ENCODE measurements around the gene LYST. TPM values are rescaled to one million over a fixed set of nuclear protein-coding genes. Genes with fewer than 3 reads are reported as not detected.

LYST gene
- polyA plus RNA-seq, 1 donor (not counting 4 experiments of a cell fraction or from before 2014, with no cell fraction given): 24.7 TPM

- FAIRE-seq (no peak), DNase-seq (ENCODE audit: low read depth, low spot score) (no peak)
- H3K4me3 ChIP-seq (ENCODE audit: control insufficient read depth in 2 of 3, extremely low read depth in 1 of 3, insufficient read depth in 2 of 3, low read depth in 1 of 3, low read length in 3 of 3): no peak overlapping the region
- peaks cover 0 to 4% of the 10 kb centered on the region in 2 experiments for H3K36me3 ChIP-seq (ENCODE audit: control insufficient read depth in 2 of 2, extremely low read depth in 1 of 2, insufficient read depth in 2 of 2, low read length in 2 of 2)
- H2AFZ ChIP-seq (ENCODE audit: control insufficient read depth, low read length): no peak overlapping the region
- dilution Hi-C loops (cut with MboI; ENCODE audit: extremely low pct_ligation_motif_present, low sequenced_read_pairs): no loop called here
- H4K20me1 ChIP-seq (ENCODE audit: control insufficient read depth, extremely low read depth, insufficient read depth, low read length): no peaks in the 10 kb centered on the region
- H3K79me2 ChIP-seq (ENCODE audit: control insufficient read depth, insufficient read depth, low read length): no peaks in the 10 kb centered on the region
- peaks cover 3% of the 10 kb centered on the region for H3K4me1 ChIP-seq (ENCODE audit: control insufficient read depth, extremely low read depth, insufficient read depth, low read length)
- no peaks in the 10 kb centered on the region for H3K9me1 ChIP-seq (ENCODE audit: control insufficient read depth, extremely low read depth, insufficient read depth, low read length)
- H3K27ac ChIP-seq (ENCODE audit: control insufficient read depth, insufficient read depth, low read length): no peak overlapping the region
- no peaks in the 10 kb centered on the region for H3K27me3 ChIP-seq (ENCODE audit: control insufficient read depth, extremely low read depth, insufficient read depth, low read length)
- no peak for TF ChIP-seq EZH2 (IDR thresholded peaks at IDR 0.05; ENCODE audit: low read length)
- TF ChIP-seq, protein P1, sequence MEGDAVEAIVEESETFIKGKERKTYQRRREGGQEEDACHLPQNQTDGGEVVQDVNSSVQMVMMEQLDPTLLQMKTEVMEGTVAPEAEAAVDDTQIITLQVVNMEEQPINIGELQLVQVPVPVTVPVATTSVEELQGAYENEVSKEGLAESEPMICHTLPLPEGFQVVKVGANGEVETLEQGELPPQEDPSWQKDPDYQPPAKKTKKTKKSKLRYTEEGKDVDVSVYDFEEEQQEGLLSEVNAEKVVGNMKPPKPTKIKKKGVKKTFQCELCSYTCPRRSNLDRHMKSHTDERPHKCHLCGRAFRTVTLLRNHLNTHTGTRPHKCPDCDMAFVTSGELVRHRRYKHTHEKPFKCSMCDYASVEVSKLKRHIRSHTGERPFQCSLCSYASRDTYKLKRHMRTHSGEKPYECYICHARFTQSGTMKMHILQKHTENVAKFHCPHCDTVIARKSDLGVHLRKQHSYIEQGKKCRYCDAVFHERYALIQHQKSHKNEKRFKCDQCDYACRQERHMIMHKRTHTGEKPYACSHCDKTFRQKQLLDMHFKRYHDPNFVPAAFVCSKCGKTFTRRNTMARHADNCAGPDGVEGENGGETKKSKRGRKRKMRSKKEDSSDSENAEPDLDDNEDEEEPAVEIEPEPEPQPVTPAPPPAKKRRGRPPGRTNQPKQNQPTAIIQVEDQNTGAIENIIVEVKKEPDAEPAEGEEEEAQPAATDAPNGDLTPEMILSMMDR (optimal IDR thresholded peaks at IDR 0.05 in 1 of 3, IDR thresholded peaks at IDR 0.05 in 1 of 3, conservative IDR thresholded peaks at IDR 0.05 in 1 of 3; ENCODE audit: extremely low read depth in 1 of 3, insufficient read depth in 2 of 3, low read length in 3 of 3): no peak
- H3K9ac ChIP-seq (ENCODE audit: control insufficient read depth, extremely low read depth, insufficient read depth, low read length): no peak overlapping the region
- no peak overlapping the region for H3K4me2 ChIP-seq (ENCODE audit: control insufficient read depth, extremely low read depth, insufficient read depth, low read depth, low read length)
- H3K9me3 ChIP-seq (ENCODE audit: control insufficient read depth, low read depth, low read length): no peaks in the 10 kb centered on the region
Measured at GRCh38 chr1:235799264-235799663, 67.4 kb downstream of the LYST start.

DNA sequence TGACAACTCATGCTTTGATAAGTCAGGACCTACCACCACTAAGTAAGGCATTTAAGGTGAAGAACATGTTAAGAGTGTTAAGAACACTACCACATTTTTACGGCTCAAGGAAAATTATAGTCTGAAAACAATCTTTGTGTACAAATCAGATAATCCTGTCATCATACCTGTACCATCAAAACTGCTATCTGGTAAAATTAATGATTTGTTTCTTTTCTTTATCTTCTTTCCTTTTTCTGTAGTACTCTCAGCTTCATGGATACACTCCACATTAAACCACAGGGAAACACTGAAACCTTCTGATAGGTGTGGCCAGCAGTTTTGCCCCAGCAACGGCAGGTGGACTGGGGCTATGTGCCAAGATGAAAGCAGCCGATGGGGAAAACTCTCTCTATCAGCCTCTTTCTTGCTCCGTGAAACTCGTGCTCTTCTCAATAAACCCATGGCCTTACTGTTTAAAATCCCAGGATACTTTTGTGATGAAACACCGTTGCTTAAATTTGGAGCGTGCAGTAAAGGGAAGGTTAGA is 75.1 kb downstream of the LYST start:
- no peaks in the 10 kb centered on the region for H3K27me3 ChIP-seq (ENCODE audit: control insufficient read depth, extremely low read depth, insufficient read depth, low read length)
- H3K4me2 ChIP-seq (ENCODE audit: control insufficient read depth, extremely low read depth, insufficient read depth, low read depth, low read length): no peak overlapping the region
- H3K4me1 ChIP-seq (ENCODE audit: control insufficient read depth, extremely low read depth, insufficient read depth, low read length): peaks cover 3% of the 10 kb centered on the region
- no peaks in the 10 kb centered on the region for H3K79me2 ChIP-seq (ENCODE audit: control insufficient read depth, insufficient read depth, low read length)
- FAIRE-seq (no peak), DNase-seq (ENCODE audit: low read depth, low spot score) (no peak)
- TF ChIP-seq, protein P1 (optimal IDR thresholded peaks at IDR 0.05 in 1 of 3, IDR thresholded peaks at IDR 0.05 in 1 of 3, conservative IDR thresholded peaks at IDR 0.05 in 1 of 3; ENCODE audit: extremely low read depth in 1 of 3, insufficient read depth in 2 of 3, low read length in 3 of 3): no peak
- TF ChIP-seq EZH2 (IDR thresholded peaks at IDR 0.05; ENCODE audit: low read length): no peak
- H3K9me3 ChIP-seq (ENCODE audit: control insufficient read depth, low read depth, low read length): no peaks in the 10 kb centered on the region
- no peak overlapping the region for H2AFZ ChIP-seq (ENCODE audit: control insufficient read depth, low read length)
- dilution Hi-C loops (cut with MboI; ENCODE audit: extremely low pct_ligation_motif_present, low sequenced_read_pairs): no loop called here
- no peak overlapping the region for H3K4me3 ChIP-seq (ENCODE audit: control insufficient read depth in 2 of 3, extremely low read depth in 1 of 3, insufficient read depth in 2 of 3, low read depth in 1 of 3, low read length in 3 of 3)
- peaks cover 0 to 11% of the 10 kb centered on the region in 2 experiments for H3K36me3 ChIP-seq (ENCODE audit: control insufficient read depth in 2 of 2, extremely low read depth in 1 of 2, insufficient read depth in 2 of 2, low read length in 2 of 2)
- H3K9ac ChIP-seq (ENCODE audit: control insufficient read depth, extremely low read depth, insufficient read depth, low read length): no peak overlapping the region
- no peaks in the 10 kb centered on the region for H3K9me1 ChIP-seq (ENCODE audit: control insufficient read depth, extremely low read depth, insufficient read depth, low read length)
- H4K20me1 ChIP-seq (ENCODE audit: control insufficient read depth, extremely low read depth, insufficient read depth, low read length): no peaks in the 10 kb centered on the region
- no peak overlapping the region for H3K27ac ChIP-seq (ENCODE audit: control insufficient read depth, insufficient read depth, low read length)
